Hepatocyte (in vitro differentiated cells): ENCODE data around the gene ARHGAP26. TPM values are rescaled to one million over a fixed set of nuclear protein-coding genes. Genes with fewer than 3 reads are reported as not detected.

Source experiments
- DNase-seq: peaks from one replicate; pipeline ENCODE4 v3.0.0-alpha.2; 2016; ENCODE audit warnings: low spot score
- H2AFZ ChIP-seq: fragments of 200-600 bp; sonication (generic); 2 replicates; pipeline ENCODE4 v1.6.0; 2016; ENCODE audit warnings: antibody characterized with exemption, mild to moderate bottlenecking
- H3K27ac ChIP-seq: fragments of 200-600 bp; sonication (generic); 2 replicates; pipeline ENCODE4 v1.5.1; 2016; ENCODE audit warnings: mild to moderate bottlenecking
- H3K27me3 ChIP-seq: fragments of 200-600 bp; sonication (generic); 2 replicates; pipeline ENCODE4 v1.6.1; 2016
- H3K36me3 ChIP-seq: fragments of 200-600 bp; sonication (generic); replicated peaks from 2 replicates; pipeline ENCODE4 v1.5.1; 2016; ENCODE audit warnings: low read depth; ENCODE audit not compliant: insufficient read depth
- H3K4me1 ChIP-seq: fragments of 200-600 bp; sonication (generic); 2 replicates; pipeline ENCODE4 v1.5.1; 2016; ENCODE audit warnings: mild to moderate bottlenecking, moderate library complexity; ENCODE audit not compliant: insufficient read depth
- H3K4me2 ChIP-seq: fragments of 200-600 bp; sonication (generic); 2 replicates; pipeline ENCODE4 v1.6.0; 2016
- H3K4me3 ChIP-seq: fragments of 200-600 bp; sonication (generic); 2 replicates; pipeline ENCODE4 v1.5.1; 2016; ENCODE audit warnings: mild to moderate bottlenecking
- H3K79me2 ChIP-seq: fragments of 200-600 bp; sonication (generic); 2 replicates; pipeline ENCODE4 v1.6.0; 2017; ENCODE audit warnings: mild to moderate bottlenecking
- H3K9me2 ChIP-seq: fragments of 200-600 bp; sonication (generic); replicated peaks from 2 replicates; pipeline ENCODE4 v1.6.0; 2017; ENCODE audit warnings: mild to moderate bottlenecking; ENCODE audit not compliant: insufficient read depth
- H3K9me3 ChIP-seq: fragments of 200-600 bp; sonication (generic); 2 replicates; pipeline ENCODE4 v1.5.1; 2016; ENCODE audit warnings: low read depth, mild to moderate bottlenecking
- H4K20me1 ChIP-seq: fragments of 200-600 bp; sonication (generic); 2 replicates; pipeline ENCODE4 v1.6.0; 2016; ENCODE audit warnings: mild to moderate bottlenecking; ENCODE audit not compliant: insufficient read depth, poor library complexity, severe bottlenecking
- EZH2 ChIP-seq: fragments of 200-600 bp; sonication (generic); IDR thresholded peaks from 2 replicates; pipeline ENCODE4 v1.6.1; 2016; ENCODE audit warnings: antibody characterized with exemption, mild to moderate bottlenecking, borderline replicate concordance
- EZH2phosphoT487 ChIP-seq: fragments of 200-600 bp; sonication (generic); IDR thresholded peaks from one replicate; pipeline ENCODE4 v1.6.1; 2018; ENCODE audit warnings: antibody characterized with exemption, mild to moderate bottlenecking, low read depth, moderate library complexity; ENCODE audit not compliant: unreplicated experiment, severe bottlenecking
- WGBS: methylation state at CpG from one replicate; pipeline ENCODE4 v1.1.6; 2016; ENCODE audit warnings: low lambda C conversion rate; ENCODE audit errors: missing lambda C conversion rate; 5-methylcytosine and 5-hydroxymethylcytosine counted together
- polyA plus RNA-seq: library from polyadenylated mRNA; unstranded; fragments of >200 nt; fragmentation: Nextera tagmentation; extraction: Ambion mirVana; gene quantifications from 2 replicates; pipeline ENCODE4 v1.2.1, GENCODE V29; 2016
- total RNA-seq: library from RNA; depleted of rRNA; stranded (reverse); fragments of >200 nt; gene quantifications from 2 replicates; pipeline ENCODE4 v1.2.3, GENCODE V29; 2014
- TF ChIP-seq, protein P1 (sequence below): fragments of 200-600 bp; sonication (generic); IDR thresholded peaks from 2 replicates; pipeline ENCODE4 v1.5.1; 2016; ENCODE audit warnings: antibody characterized with exemption, mild to moderate bottlenecking; ENCODE audit not compliant: poor library complexity

ARHGAP26 gene
- total and polyA plus RNA-seq, 2 experiments from 2014 or later, result 16.5 to 19.8 TPM

DNA sequence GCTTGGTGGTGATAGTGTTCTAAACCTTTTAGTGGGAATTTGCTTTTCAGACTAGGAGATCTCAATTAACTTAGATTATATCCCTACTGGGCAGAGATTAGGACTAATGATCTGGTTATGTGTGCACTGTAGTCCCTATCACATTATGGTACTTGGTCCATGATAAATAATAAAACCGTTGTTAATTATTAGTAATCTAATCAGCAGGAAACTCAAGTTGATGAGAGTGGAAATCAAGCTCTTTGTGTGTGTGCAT lies 262.3 kb downstream of the ARHGAP26 start:
- no peak for DNase-seq
- TF ChIP-seq EZH2 (no peak), EZH2phosphoT487 (no peak)
- TF ChIP-seq, protein P1, sequence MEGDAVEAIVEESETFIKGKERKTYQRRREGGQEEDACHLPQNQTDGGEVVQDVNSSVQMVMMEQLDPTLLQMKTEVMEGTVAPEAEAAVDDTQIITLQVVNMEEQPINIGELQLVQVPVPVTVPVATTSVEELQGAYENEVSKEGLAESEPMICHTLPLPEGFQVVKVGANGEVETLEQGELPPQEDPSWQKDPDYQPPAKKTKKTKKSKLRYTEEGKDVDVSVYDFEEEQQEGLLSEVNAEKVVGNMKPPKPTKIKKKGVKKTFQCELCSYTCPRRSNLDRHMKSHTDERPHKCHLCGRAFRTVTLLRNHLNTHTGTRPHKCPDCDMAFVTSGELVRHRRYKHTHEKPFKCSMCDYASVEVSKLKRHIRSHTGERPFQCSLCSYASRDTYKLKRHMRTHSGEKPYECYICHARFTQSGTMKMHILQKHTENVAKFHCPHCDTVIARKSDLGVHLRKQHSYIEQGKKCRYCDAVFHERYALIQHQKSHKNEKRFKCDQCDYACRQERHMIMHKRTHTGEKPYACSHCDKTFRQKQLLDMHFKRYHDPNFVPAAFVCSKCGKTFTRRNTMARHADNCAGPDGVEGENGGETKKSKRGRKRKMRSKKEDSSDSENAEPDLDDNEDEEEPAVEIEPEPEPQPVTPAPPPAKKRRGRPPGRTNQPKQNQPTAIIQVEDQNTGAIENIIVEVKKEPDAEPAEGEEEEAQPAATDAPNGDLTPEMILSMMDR, result no peak
- 50% methylated on average over 1 of the region's 1 CpG for WGBS

DNA sequence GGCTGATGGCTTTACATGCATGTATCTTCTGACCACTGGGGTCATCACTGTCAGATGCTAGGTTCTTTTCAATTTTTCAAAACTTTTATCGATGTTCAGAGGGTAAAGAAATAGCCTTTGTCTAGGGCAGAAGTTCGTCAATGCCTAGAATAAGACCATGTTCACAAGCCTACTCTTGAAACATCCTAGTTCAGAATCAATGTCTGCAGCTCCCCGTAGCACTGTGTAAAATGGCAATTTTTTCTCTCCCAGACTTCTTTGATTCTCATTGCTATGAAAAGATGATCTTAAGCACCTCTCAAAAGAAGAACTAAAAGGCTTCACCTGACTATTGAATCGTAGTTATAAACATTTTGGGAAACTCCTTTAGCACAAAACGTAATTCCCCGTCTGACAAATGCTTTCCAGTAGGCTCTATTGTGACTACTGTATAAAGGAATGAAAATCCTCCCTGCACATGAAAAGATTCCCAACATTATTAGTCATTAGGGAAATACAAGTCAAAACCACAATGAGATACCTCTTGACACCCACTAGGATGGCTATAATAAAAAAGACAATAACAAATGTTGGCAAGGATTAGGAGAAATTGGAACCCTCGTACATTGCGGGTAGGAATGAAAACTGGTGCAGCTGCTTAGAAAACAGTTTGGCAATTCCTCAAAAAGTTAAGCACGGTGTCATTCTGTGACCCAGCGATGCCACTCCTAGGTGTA lies 263.5 kb downstream of the ARHGAP26 start:
- Histone ChIP-seq H3K36me3 (no peaks in the 10 kb centered on the region), H3K9me2 (no peaks in the 10 kb centered on the region), H3K4me2 (no peak overlapping the region), H3K27ac (no peak overlapping the region), H3K9me3 (no peaks in the 10 kb centered on the region), H2AFZ (no peak overlapping the region), H3K27me3 (no peaks in the 10 kb centered on the region), H3K4me3 (no peak overlapping the region), H3K4me1 (no peaks in the 10 kb centered on the region), H3K79me2 (no peaks in the 10 kb centered on the region), H4K20me1 (no peaks in the 10 kb centered on the region)
- TF ChIP-seq EZH2phosphoT487 (no peak), EZH2 (no peak)
- TF ChIP-seq, protein P1, result no peak
- no peak for DNase-seq
- WGBS, result 75% methylated on average over 10 of the region's 10 CpGs

More for the DNA sequence above, 262.3 kb downstream of the ARHGAP26 start:
- no peaks in the 10 kb centered on the region for H4K20me1 ChIP-seq
- no peak overlapping the region for H3K4me3 ChIP-seq
- no peaks in the 10 kb centered on the region for H3K79me2 ChIP-seq
- no peak overlapping the region for H2AFZ ChIP-seq
- H3K9me3 ChIP-seq, result no peaks in the 10 kb centered on the region
- H3K36me3 ChIP-seq, result no peaks in the 10 kb centered on the region
- H3K9me2 ChIP-seq, result no peaks in the 10 kb centered on the region
- H3K4me2 ChIP-seq, result no peak overlapping the region
- no peaks in the 10 kb centered on the region for H3K27me3 ChIP-seq
- no peak overlapping the region for H3K27ac ChIP-seq
- H3K4me1 ChIP-seq, result no peaks in the 10 kb centered on the region

DNA sequence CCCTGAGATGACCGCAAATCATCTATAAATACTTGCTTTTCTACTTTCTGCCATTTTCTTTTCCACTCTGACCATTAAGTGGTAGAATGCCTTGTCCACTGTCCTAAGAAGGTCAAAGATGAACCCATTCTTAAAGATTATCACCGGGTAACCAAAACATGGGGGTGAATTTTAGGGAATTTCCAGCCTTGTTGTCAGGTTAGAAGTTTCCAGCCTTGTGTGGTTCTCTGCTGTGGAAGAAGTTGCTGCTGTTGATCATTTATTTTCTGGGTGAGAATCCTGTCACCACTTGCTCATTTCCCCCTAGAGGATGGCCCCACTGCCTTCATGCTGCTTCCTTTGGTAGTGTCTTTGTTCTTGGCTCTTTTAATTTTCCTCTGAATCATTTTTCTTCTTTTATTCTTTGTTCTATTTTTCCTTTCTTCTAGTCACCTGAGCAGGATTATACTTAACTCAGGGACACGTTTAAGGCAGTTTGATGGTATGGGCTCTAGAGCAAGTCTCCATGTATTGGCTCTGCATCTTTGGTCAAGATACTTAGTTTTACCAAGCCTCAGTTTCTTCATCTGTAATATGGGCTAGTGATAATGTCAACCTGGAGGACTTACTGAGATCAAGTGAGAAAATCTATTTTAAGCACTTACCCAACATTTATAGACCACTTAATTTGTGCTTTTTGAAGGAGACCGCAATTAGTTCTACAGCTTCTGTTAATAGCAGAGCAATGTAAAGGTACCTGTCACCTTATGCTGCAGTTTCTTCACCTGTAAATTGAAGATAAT lies 266.2 kb downstream of the ARHGAP26 start:
- Histone ChIP-seq H2AFZ (no peak overlapping the region), H4K20me1 (no peaks in the 10 kb centered on the region), H3K27ac (no peak overlapping the region), H3K4me3 (no peak overlapping the region), H3K4me2 (no peak overlapping the region), H3K36me3 (no peaks in the 10 kb centered on the region), H3K27me3 (no peaks in the 10 kb centered on the region), H3K79me2 (no peaks in the 10 kb centered on the region), H3K4me1 (no peaks in the 10 kb centered on the region), H3K9me2 (no peaks in the 10 kb centered on the region), H3K9me3 (no peaks in the 10 kb centered on the region)
- TF ChIP-seq, protein P1, result no peak
- TF ChIP-seq EZH2phosphoT487 (no peak), EZH2 (no peak)
- WGBS, result 98% methylated on average over 4 of the region's 4 CpGs
- no peak for DNase-seq
